Putamen (tissue), 1 donor: Measurements from ENCODE around the gene RCBTB2.
"Not testable (repeated sequence)": the region's sequence is repeated elsewhere in the genome, so short reads cannot be mapped to it uniquely, and the experiment has no call there.

Experiments used
- DNase-seq: peaks from one replicate; pipeline ENCODE4 v3.0.0-alpha.2; 2016; ENCODE audit warnings: low spot score

The RCBTB2 gene

GRCh38 chr13:48493066-48493765 lies 39.7 kb downstream of the RCBTB2 start:
- no peak for DNase-seq

- peak; percentile 66 for DNase-seq
Measured at GRCh38 chr13:48492470-48493065, 40.3 kb downstream of the RCBTB2 start.

- no peak for DNase-seq
Measured at GRCh38 chr13:48492096-48492440, 40.8 kb downstream of the RCBTB2 start.

DNA sequence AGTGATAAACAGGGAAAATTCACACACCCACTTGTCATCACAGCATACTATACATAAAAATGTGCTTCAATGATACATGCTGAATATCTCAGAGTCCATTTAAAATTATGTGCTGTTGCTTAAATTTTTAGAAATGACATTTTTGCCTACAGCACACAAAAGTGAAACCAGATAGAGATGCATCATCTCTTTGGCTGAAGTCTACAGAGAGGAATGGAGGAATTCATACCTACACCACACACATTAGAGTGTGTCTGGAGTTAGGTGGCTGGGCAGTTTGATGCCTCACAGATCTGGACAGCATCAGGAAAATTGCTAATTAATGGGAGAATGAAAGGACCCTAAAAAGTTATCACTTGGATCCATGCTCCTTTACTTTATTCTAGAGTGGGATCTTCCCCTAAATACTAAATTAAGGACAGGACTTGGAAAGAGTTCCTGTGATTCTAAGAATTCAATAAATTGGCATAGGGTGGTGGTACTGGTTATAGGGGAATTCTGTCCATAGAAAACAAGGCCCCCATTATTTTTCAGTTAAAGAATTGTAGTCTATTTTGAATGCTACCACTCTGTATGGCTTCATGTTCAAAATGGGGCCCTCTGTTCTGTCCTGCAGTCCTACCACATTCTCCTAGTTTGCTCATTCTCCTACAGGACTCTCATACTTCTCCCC lies 41.3 kb downstream of the RCBTB2 start:
- no peak for DNase-seq

DNA sequence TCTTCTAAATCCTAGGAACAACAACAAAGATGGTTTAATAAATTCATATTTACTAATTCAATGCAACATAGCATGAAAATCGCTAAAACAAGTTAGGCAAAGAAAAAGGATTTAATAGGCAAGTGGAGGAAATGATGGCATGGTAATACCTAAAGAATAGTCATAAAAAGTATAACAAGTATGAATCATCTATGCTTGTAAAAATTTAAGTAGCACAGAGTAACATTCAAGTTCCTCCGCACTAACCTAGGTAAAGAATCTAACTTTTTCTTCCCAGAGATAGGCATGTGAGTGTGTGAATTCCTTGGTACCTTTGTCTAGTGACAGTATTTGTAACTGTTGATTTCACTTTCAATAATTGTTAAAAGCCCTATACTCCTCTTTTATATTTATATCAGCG lies 42.6 kb downstream of the RCBTB2 start:
- no peak for DNase-seq

DNA sequence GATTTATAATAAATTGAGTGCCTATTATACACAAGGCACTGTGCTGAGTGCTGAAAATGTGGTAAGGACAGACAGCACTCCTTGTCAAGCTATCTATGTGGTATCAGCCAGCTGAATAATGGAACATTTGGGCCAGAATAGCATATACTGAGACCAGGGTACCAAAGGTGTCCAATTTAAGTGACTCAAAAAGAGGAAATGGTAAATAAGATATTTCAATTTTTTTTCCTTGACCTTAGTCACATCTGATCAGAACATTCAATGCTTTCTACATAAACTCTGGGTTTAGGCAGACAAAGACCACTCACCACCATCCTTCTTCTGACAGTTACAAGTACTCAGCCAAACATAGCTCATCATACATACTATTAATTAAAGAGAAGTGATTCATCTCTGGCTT lies 43.2 kb downstream of the RCBTB2 start:
- DNase-seq = no peak

GRCh38 chr13:48488995-48489394 lies 43.9 kb downstream of the RCBTB2 start:
- DNase-seq = no peak

DNA sequence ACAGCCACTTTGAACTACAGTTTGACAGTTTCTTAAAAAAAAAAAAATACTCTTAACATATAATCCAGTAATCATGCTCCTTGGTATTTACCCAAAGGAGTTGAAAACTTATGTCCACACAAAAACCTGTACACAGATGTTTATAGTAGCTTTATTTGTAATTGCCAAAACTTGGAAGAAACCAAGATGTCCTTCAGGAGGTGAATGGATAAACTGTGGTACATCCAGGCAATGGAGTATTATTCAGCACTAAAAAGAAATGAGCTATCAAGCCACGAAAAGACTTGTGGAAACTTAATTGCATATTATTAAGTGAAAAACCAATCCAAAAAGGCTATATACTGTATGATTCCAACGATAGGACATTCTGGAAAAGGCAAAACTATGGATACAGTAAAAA lies 44.9 kb downstream of the RCBTB2 start:
- no peak for DNase-seq

GRCh38 chr13:48486836-48487235 lies 46.0 kb downstream of the RCBTB2 start:
- no peak for DNase-seq

GRCh38 chr13:48486362-48486761 lies 46.5 kb downstream of the RCBTB2 start:
- no peak for DNase-seq

GRCh38 chr13:48485432-48485831 lies 47.4 kb downstream of the RCBTB2 start:
- DNase-seq = no peak

DNA sequence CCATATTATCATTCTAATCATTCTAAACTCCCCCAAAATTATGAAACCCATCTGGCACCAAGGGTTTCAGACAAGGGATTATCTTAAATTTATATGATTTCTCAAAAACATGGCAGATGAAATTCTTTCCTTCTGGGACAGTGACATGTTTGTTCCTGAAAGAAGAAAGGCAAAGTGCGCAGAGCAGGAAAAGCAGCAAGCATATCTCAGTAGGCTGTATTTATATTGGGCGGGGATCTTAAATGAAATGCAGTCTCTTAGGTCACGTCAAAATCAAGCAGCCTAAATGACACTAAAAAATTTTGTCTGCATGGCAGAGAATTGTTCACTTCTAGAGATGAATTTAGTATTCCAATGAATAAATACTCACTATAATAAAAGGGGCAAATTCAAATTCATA lies 49.3 kb downstream of the RCBTB2 start:
- DNase-seq = no peak

DNA sequence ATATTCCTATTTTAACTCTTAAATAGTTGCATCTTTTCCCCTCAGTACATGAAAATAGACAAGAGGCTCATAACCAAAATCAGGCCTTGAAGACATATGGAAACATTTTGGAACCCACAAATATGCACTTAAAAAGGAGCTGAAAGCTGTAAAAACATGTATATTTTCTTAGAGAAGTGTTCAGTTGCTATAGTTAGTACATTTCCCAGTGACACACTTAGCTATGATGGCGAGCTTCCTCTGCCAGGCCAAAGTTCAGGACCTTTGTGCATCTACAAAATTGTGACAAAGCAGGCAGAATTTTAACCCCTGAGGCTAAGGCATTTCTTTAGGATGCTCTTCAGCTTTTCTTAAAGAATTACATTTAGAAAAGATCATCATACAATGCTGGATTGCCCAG lies 54.5 kb downstream of the RCBTB2 start:
- no peak for DNase-seq

DNA sequence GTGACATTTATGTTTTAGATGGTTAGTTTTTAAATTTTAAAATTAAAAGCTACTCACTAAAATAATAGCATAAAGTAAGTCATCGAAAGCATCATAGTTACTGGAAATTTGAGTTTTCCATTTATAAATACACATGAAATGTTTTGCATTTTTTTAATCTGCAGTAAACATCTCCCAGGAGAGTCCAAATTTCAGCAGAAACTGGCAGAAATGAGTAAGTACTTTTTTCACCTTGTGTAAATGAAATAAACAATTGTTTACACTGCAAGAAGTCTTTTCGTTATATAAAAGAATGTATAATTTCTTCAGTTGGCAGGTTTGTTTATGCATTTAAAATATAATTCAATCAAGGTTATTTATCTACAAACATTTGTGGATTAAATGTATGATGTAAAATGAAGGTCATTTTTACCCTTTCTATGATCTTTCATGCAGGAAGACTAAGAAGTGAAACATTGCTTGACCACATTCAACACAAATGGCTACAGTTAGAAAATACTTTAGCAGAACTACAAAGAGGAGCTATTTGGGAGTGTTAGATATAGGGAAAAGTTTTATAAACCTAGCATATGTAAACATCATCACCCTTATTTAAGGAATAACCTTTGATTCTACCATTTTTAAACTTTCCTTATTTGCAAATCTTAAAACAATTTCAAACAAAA lies 55.6 kb downstream of the RCBTB2 start:
- no peak for DNase-seq

DNA sequence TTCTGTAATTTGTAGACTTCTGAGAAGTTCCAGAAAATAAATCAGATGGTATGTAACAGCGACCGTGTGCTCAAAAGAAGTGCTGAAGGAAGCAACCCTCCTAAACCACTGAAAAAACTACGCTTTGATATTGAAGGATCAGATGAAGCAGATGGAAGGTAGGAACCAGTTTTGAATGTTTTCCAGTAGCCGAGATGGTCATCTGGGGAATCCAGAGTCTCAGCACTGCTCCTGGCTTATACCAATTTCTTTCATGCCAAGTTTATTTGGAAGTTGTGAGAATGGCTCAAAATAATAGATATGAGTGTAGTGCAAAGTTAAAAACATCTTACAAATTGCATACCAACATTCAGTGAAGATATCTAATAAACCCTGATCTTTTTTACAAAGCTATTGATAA lies 56.2 kb downstream of the RCBTB2 start:
- DNase-seq = no peak

DNA sequence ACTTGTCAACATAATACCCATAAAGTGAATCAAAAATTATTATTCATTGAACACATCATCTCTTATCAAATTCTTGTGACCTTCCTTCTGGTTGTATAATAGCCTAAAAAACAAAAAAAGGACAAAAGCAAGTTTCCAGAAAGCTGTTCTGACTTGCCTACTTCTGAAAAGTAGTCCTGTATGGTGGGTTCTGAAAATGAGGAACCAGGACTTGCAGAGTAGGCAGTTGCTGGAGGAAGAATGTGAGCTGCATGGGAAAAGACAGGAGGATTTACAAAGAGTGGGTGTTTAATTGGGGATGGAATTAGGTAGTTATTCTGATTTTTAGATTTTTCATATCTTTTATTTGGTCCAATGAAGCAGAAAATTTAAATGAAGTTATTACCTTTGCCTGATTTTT lies 56.7 kb downstream of the RCBTB2 start:
- DNase-seq = no peak

DNA sequence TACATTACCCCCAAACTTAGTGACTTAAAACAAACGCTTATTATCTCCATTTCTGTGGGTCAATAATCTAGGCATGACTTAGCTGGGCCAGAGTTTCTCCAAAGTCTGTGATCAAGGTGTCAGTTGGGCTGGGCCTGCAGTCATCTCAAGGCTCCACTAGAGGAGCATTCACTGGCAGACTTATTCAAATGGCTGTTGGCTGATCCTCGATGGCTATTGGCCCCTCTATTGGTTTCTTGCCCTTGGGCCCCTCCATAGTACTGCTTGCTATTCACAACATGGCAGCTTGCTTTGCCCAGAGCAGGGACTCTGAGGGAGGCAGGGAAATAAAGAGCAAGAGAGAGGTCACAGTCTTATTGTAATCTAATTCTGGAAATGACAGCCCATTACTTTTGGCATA lies 57.6 kb downstream of the RCBTB2 start:
- DNase-seq = no peak

DNA sequence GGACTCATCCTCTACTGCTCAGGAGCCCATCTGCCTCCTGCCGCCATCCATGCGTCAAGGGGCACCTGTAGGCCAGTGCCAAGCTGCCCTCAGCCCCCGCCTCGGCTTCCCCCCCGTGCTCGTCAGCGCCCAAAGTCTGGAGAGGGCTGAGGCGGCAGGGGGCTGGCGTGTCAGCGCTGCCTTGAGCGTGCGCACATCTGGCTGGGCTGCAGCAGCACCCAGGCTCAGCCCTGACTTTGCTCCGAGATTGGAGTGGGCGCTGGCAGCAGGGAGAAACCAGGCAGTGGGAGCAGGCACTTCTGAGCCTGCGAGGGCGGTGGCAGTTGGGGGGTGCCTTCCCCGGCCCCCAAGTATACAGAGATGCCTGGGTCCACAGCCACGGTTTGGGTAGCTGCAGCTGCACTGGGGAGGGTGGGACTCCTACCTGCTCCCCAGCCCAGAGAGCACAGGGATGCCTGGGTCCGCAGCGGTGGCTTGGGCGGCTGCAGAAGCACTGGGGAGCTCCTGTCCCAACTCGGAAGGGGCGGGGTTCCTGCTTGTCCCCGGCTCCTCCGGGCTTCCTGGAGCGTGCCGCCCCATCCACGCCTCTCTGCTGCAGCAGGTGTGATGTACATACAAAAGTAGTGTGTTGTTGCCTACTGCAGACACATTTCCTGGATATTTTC lies 75.2 kb downstream of the RCBTB2 start:
- no peak for DNase-seq

DNA sequence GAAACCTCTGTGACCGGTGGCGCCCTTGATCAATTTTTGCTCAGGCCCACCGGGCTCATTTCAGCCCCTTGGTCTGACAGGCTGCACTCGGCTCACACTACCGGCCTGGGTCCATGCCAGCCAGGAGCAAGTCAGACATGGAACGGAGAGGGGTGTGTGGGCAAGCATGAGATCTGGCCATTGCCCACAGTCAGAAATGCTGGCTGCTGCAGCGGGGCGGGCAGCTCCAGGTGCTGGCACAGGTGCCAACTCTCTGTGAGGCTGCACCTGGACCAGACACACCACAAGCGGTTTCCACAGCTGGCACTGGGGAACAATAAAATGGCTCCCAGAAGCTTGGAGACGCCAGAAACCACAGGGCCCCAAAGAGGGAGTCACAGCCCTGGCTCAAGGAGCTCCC lies 76.3 kb downstream of the RCBTB2 start:
- DNase-seq = no peak

DNA sequence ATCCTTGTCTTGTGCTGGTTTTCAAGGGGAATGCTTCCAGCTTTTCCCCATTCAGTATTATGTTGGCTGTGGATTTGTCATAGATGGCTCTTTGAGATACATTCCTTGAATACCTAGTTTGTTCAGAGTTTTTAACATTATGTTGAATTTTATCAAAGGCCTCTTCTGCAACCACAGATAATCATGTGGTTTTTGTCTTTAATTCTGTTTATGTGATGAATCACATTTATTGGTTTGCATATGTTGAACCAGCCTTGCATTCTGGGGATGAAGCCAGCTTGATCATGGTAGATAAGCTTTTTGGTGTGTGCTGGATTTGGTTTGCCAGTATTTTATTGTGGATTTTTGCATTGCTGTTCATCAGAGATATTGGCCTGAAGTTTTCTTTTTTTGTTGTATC lies 81.7 kb downstream of the RCBTB2 start:
- not testable (repeated sequence) for DNase-seq

GRCh38 chr13:48449656-48450055 lies 83.2 kb downstream of the RCBTB2 start:
- no peak for DNase-seq

GRCh38 chr13:48448959-48449614 lies 83.8 kb downstream of the RCBTB2 start:
- DNase-seq = no peak
